ENCODE data around the gene LHX1. TPM values are rescaled to one million over a fixed set of nuclear protein-coding genes. Genes with fewer than 3 reads are reported as not detected.

LHX1 gene
- total RNA-seq = 0.23 and 0.37 TPM in 2 replicates

DNA sequence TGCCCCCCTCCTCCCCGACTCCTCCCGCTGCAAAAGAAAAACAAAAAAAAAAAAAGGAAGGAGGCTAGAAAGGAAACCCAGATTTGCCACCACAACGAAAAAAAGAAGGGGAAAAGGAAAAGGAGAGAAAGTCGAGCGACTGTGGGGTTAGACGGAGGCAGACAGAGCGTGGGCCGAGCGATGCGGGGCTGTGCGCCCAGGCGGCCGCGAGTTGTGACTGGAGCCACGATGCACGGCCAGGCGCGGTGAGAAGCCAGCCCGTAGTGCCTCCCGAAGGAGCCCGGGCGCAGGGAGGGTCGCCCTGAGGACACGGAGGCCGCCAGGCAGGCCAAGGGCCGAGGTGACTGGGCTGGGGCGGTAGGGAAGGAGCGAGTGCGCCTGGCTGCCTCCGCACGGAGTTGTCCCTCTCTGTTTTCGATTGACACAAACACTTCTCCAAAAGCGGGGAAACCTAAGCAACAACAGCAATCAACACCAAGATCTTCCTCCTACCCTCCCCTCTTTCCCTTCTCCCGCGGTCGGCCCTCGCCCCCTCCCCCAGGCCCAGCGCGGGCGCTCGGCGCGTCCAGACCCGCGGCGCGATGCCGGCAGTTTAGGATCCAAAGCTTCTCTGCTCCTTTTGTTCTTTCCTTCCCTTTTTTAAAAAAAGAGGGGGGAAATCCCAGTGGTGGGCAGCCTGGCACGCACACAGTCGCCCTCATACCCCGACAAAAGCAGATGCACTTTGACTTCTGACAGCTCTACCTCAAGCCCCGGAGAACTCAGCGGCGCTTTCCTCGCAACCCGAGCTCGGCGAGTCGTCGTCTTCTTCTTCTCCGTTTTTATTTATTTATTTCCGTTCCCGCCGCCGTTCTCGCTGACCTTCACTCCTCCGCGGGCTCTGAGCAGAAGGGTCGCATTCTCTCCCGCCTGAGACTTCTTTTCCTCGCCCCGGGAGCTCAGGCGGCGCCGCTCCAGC lies at the start of gene LHX1:
Gene LHX1, plus strand, starts transcription at position 475 of the 958 bp plus-strand sequence. CDS start 723 bp downstream, outside the sequence.
- no peak for DNase-seq (ENCODE audit: low spot score)
- Mint-ChIP-seq H3K27ac (peak within 1 kb of the TSS; percentile 49), H3K4me3 (ENCODE audit: low read depth) (peak within 1 kb of the TSS; percentile 55), H3K4me1 (ENCODE audit: low read depth) (peaks cover 23% of the 10 kb centered on the region), H3K9me3 (no peaks in the 10 kb centered on the region), H3K27me3 (ENCODE audit: low read depth) (peaks cover 80% of the 10 kb centered on the region), H3K36me3 (ENCODE audit: low read depth) (no peaks in the 10 kb centered on the region)
- intact Hi-C loops (cut with micrococcal nuclease) = loop anchor here (5.0 kb wide), 1 partner anchor 130 kb away; no protein-coding TSS in a partner anchor

- no peaks in the 10 kb centered on the region for H3K4me1 Mint-ChIP-seq (ENCODE audit: low read depth)
- no peaks in the 10 kb centered on the region for H3K36me3 Mint-ChIP-seq (ENCODE audit: low read depth)
- peaks cover 23% of the 10 kb centered on the region for H3K27me3 Mint-ChIP-seq (ENCODE audit: low read depth)
- no peak overlapping the region for H3K27ac Mint-ChIP-seq
- no peaks in the 10 kb centered on the region for H3K9me3 Mint-ChIP-seq
- no peak overlapping the region for H3K4me3 Mint-ChIP-seq (ENCODE audit: low read depth)
- intact Hi-C loops (cut with micrococcal nuclease) = no loop called here
- no peak for DNase-seq (ENCODE audit: low spot score)
These were observed 48.9 kb upstream of the LHX1 start for GRCh38 chr17:36888236-36888951.

DNA sequence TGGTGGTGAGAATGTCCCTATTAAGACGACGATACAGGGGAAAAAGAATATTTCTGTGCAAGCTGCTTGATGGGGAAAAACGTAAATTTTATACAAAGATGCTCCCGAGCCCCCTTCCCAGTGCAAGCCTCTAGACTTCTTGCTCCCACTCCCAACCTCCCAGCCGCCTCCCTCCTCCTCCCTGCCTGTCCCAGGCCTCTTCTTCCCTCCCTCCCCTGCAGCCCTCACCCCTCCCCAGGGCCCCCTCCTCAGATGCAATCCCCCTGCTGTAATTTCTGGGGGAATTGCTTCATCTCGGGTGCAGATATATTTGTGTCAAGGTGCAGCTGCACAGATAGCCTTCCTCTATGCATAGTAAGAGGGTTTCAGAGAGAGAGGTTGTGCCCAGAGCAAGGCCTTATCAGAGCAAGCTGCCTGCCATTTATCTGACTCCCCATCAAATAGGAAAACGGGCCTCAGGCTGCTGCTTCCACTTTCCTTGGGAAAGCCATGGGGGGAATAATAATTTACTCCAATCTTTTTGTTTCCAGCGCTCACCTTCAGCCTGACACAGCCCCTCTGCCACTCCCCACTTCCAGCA lies 47.4 kb upstream of the LHX1 start:
- Mint-ChIP-seq H3K36me3 (ENCODE audit: low read depth) (no peaks in the 10 kb centered on the region), H3K4me1 (ENCODE audit: low read depth) (no peaks in the 10 kb centered on the region), H3K9me3 (no peaks in the 10 kb centered on the region), H3K4me3 (ENCODE audit: low read depth) (no peak overlapping the region), H3K27me3 (ENCODE audit: low read depth) (peaks cover 21% of the 10 kb centered on the region), H3K27ac (no peak overlapping the region)
- no peak for DNase-seq (ENCODE audit: low spot score)
- intact Hi-C loops (cut with micrococcal nuclease) = no loop called here

GRCh38 chr17:36890398-36891168 lies 46.7 kb upstream of the LHX1 start:
- no peaks in the 10 kb centered on the region for H3K4me1 Mint-ChIP-seq (ENCODE audit: low read depth)
- H3K9me3 Mint-ChIP-seq = no peaks in the 10 kb centered on the region
- H3K27me3 Mint-ChIP-seq (ENCODE audit: low read depth) = peaks cover 16% of the 10 kb centered on the region
- H3K36me3 Mint-ChIP-seq (ENCODE audit: low read depth) = no peaks in the 10 kb centered on the region
- no peak overlapping the region for H3K4me3 Mint-ChIP-seq (ENCODE audit: low read depth)
- H3K27ac Mint-ChIP-seq = no peak overlapping the region
- no peak for DNase-seq (ENCODE audit: low spot score)
- intact Hi-C loops (cut with micrococcal nuclease) = no loop called here

- Mint-ChIP-seq H3K27me3 (ENCODE audit: low read depth) (peaks cover 4% of the 10 kb centered on the region), H3K36me3 (ENCODE audit: low read depth) (no peaks in the 10 kb centered on the region), H3K9me3 (no peaks in the 10 kb centered on the region), H3K4me1 (ENCODE audit: low read depth) (no peaks in the 10 kb centered on the region), H3K27ac (no peak overlapping the region), H3K4me3 (ENCODE audit: low read depth) (no peak overlapping the region)
- intact Hi-C loops (cut with micrococcal nuclease) = no loop called here
- no peak for DNase-seq (ENCODE audit: low spot score)
These were observed 45.0 kb upstream of the LHX1 start for GRCh38 chr17:36892112-36892838.

GRCh38 chr17:36894177-36894576 lies 43.1 kb upstream of the LHX1 start:
- Mint-ChIP-seq H3K27me3 (ENCODE audit: low read depth) (peaks cover 2% of the 10 kb centered on the region), H3K4me3 (ENCODE audit: low read depth) (no peak overlapping the region), H3K36me3 (ENCODE audit: low read depth) (no peaks in the 10 kb centered on the region), H3K27ac (no peak overlapping the region), H3K4me1 (ENCODE audit: low read depth) (no peaks in the 10 kb centered on the region), H3K9me3 (no peaks in the 10 kb centered on the region)
- no peak for DNase-seq (ENCODE audit: low spot score)
- intact Hi-C loops (cut with micrococcal nuclease) = no loop called here

GRCh38 chr17:36894925-36895324 lies 42.4 kb upstream of the LHX1 start:
- intact Hi-C loops (cut with micrococcal nuclease) = no loop called here
- DNase-seq (ENCODE audit: low spot score) = no peak
- peaks cover 2% of the 10 kb centered on the region for H3K27me3 Mint-ChIP-seq (ENCODE audit: low read depth)
- H3K4me3 Mint-ChIP-seq (ENCODE audit: low read depth) = no peak overlapping the region
- no peak overlapping the region for H3K27ac Mint-ChIP-seq
- no peaks in the 10 kb centered on the region for H3K36me3 Mint-ChIP-seq (ENCODE audit: low read depth)
- no peaks in the 10 kb centered on the region for H3K9me3 Mint-ChIP-seq
- H3K4me1 Mint-ChIP-seq (ENCODE audit: low read depth) = no peaks in the 10 kb centered on the region

- Mint-ChIP-seq H3K27me3 (ENCODE audit: low read depth) (peaks cover 10% of the 10 kb centered on the region), H3K4me3 (ENCODE audit: low read depth) (no peak overlapping the region), H3K27ac (no peak overlapping the region), H3K9me3 (no peaks in the 10 kb centered on the region), H3K36me3 (ENCODE audit: low read depth) (no peaks in the 10 kb centered on the region), H3K4me1 (ENCODE audit: low read depth) (no peaks in the 10 kb centered on the region)
- no peak for DNase-seq (ENCODE audit: low spot score)
- intact Hi-C loops (cut with micrococcal nuclease) = no loop called here
These were observed 37.8 kb upstream of the LHX1 start for GRCh38 chr17:36899250-36900159.

- Mint-ChIP-seq H3K9me3 (no peaks in the 10 kb centered on the region), H3K27me3 (ENCODE audit: low read depth) (peaks cover 9% of the 10 kb centered on the region), H3K36me3 (ENCODE audit: low read depth) (no peaks in the 10 kb centered on the region), H3K4me1 (ENCODE audit: low read depth) (no peaks in the 10 kb centered on the region), H3K27ac (no peak overlapping the region), H3K4me3 (ENCODE audit: low read depth) (no peak overlapping the region)
- intact Hi-C loops (cut with micrococcal nuclease) = no loop called here
- DNase-seq (ENCODE audit: low spot score) = no peak
These were observed 37.1 kb upstream of the LHX1 start for GRCh38 chr17:36900160-36900512.

- Mint-ChIP-seq H3K36me3 (ENCODE audit: low read depth) (no peaks in the 10 kb centered on the region), H3K27me3 (ENCODE audit: low read depth) (peaks cover 8% of the 10 kb centered on the region), H3K4me3 (ENCODE audit: low read depth) (no peak overlapping the region), H3K27ac (no peak overlapping the region), H3K9me3 (no peaks in the 10 kb centered on the region), H3K4me1 (ENCODE audit: low read depth) (no peaks in the 10 kb centered on the region)
- no peak for DNase-seq (ENCODE audit: low spot score)
- intact Hi-C loops (cut with micrococcal nuclease) = no loop called here
These were observed 35.8 kb upstream of the LHX1 start for GRCh38 chr17:36901506-36901905.

DNA sequence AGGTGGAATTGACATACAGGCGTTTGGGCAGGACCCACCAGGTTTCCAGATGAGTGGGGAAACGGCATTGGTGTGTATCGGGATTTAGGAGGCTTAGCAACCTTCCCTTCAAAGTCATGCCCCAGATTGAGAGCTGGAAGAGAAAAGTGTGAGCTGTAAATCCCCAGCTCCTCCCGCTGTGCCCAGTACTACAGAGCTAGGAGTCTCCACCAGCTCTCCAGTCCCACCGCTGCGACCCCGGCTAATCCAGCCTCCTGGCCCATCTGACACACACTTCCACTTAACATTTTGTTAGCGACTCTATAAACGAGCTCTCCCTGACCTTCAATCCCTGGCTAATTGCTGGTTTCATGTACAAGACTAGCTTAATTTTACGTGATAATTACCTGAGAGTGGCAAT lies 29.9 kb upstream of the LHX1 start:
- H3K9me3 Mint-ChIP-seq = no peaks in the 10 kb centered on the region
- no peak overlapping the region for H3K4me3 Mint-ChIP-seq (ENCODE audit: low read depth)
- no peaks in the 10 kb centered on the region for H3K36me3 Mint-ChIP-seq (ENCODE audit: low read depth)
- DNase-seq (ENCODE audit: low spot score) = no peak
- peaks cover 22% of the 10 kb centered on the region for H3K27me3 Mint-ChIP-seq (ENCODE audit: low read depth)
- no peak overlapping the region for H3K27ac Mint-ChIP-seq
- intact Hi-C loops (cut with micrococcal nuclease) = no loop called here
- H3K4me1 Mint-ChIP-seq (ENCODE audit: low read depth) = no peaks in the 10 kb centered on the region
